Ascending aorta (tissue), 2 donors: Measurements from ENCODE around the gene IL21. TPM values are rescaled to one million over a fixed set of nuclear protein-coding genes. Genes with fewer than 3 reads are reported as not detected.

Source experiments
- DNase-seq, 2 donors: peaks; one replicate each; pipeline ENCODE4 v3.0.0-alpha.2; 2019; ENCODE audit warnings: low spot score in 2 of 2
- H3K27ac ChIP-seq, 2 donors: fragments of 200-600 bp; sonication (generic); one replicate each; pipeline ENCODE4 v1.5.1; 2016 to 2017; ENCODE audit warnings: mild to moderate bottlenecking in 1 of 2
- H3K27me3 ChIP-seq: fragments of 200-600 bp; sonication (generic); one replicate; pipeline ENCODE4 v1.5.1; 2017
- H3K36me3 ChIP-seq, 2 donors: fragments of 200-600 bp; sonication (generic); one replicate each; pipeline ENCODE4 v1.5.1; 2016
- H3K4me1 ChIP-seq, 2 donors: fragments of 200-600 bp; sonication (generic); one replicate each; pipeline ENCODE4 v1.5.1; 2016 to 2017; ENCODE audit warnings: mild to moderate bottlenecking in 1 of 2
- H3K4me3 ChIP-seq, 2 donors: fragments of 200-600 bp; sonication (generic); one replicate each; pipeline ENCODE4 v1.5.1; 2016 to 2017; ENCODE audit warnings: mild to moderate bottlenecking in 1 of 2
- H3K9me3 ChIP-seq, 2 donors: fragments of 200-600 bp; sonication (generic); one replicate each; pipeline ENCODE4 v1.5.1; 2016
- intact Hi-C: fragments of 100-400 bp; cut with DNase I; formaldehyde crosslinking; loops from one replicate; pipeline ENCODE4 v1.15.1; 2023
- total RNA-seq: library from RNA; depleted of rRNA; stranded (reverse); fragments of >200 nt; gene quantifications from one replicate; pipeline ENCODE4 v1.1.0, GENCODE V29; 2016
- TF ChIP-seq, protein P1 (sequence below), 3 experiments: fragments of 200-600 bp in 2 of 3; fragments of 450-650 bp in 1 of 3; sonication (generic) in 2 of 3; IDR thresholded peaks; one replicate each; pipeline ENCODE4 v1.5.1; 2016 to 2019; ENCODE audit warnings: antibody characterized with exemption in 3 of 3, mild to moderate bottlenecking in 1 of 3, moderate library complexity in 1 of 3

IL21 gene
- total RNA-seq, 1 donor from 2014 or later: not detected

DNA sequence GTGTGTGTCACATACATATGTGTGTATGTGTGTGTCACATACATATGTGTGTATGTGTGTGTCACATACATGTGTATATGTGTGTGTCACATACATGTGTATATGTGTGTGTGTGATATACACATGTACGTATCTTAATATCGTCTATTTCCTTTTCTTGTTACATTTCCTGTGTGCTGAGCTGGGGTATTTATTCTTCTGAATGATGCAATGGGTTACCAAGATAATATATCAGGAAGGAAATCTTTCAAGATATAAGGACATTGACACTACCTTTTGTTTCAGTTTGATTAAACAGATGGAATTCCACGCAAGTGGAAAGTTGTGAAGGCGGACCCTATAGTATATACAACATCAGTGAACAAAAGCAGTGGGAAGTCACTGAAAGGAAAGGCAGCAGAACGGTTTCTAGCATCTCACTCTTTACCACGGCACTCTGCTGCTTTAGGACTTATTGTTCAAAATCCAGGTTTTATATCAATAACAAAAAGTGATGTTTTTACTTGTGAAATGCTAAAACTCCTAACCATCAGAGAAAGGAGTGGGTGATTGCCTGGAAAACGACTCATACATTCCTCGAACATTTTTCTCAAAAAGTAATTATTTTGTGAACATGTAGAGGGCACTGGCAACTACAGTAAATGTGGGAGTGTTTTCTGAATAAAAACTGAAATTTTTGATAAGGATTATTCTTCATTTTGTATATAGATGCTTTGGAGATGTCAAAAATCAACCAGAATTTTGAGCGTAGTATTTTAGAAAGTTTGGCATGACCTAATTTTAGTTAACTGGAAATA, 43.1 kb upstream of the IL21 start:
- no peak for DNase-seq
- no peaks in the 10 kb centered on the region for H3K27me3 ChIP-seq
- H3K4me3 ChIP-seq: no peak overlapping the region
- peaks cover 0 to 13% of the 10 kb centered on the region in 2 donors for H3K4me1 ChIP-seq
- intact Hi-C loops: loop anchor here (10.0 kb wide), 2 partner anchors 161 to 251 kb away; partner anchors contain the start of gene FGF2
- H3K36me3 ChIP-seq: no peaks in the 10 kb centered on the region
- H3K27ac ChIP-seq: no peak overlapping the region
- TF ChIP-seq, protein P1, sequence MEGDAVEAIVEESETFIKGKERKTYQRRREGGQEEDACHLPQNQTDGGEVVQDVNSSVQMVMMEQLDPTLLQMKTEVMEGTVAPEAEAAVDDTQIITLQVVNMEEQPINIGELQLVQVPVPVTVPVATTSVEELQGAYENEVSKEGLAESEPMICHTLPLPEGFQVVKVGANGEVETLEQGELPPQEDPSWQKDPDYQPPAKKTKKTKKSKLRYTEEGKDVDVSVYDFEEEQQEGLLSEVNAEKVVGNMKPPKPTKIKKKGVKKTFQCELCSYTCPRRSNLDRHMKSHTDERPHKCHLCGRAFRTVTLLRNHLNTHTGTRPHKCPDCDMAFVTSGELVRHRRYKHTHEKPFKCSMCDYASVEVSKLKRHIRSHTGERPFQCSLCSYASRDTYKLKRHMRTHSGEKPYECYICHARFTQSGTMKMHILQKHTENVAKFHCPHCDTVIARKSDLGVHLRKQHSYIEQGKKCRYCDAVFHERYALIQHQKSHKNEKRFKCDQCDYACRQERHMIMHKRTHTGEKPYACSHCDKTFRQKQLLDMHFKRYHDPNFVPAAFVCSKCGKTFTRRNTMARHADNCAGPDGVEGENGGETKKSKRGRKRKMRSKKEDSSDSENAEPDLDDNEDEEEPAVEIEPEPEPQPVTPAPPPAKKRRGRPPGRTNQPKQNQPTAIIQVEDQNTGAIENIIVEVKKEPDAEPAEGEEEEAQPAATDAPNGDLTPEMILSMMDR (IDR thresholded peaks at IDR 0.05): no peak
- H3K9me3 ChIP-seq: no peaks in the 10 kb centered on the region

DNA sequence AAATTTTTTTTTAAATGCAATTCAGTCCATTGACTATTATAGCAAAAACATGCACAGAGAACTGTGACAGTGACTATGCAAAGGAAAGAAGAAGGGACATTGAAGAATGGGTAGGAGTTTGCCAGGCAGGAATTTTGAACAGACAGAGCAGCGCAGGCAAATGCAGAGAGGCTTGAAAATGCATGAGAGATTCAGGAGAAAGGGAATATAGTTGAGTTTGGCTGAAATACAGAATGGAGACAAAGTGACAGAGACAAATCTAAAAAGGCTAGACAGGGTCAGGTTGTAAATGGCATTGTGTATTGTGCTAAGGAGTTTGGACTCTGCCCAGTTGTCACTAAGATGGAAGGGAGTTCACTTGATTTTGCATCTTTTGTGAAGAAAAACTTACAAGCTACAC, 42.4 kb upstream of the IL21 start:
- DNase-seq: no peak
- Histone ChIP-seq H3K4me1 (peaks cover 0 to 13% of the 10 kb centered on the region in 2 donors), H3K9me3 (no peaks in the 10 kb centered on the region), H3K36me3 (no peaks in the 10 kb centered on the region), H3K27ac (no peak overlapping the region), H3K4me3 (no peak overlapping the region), H3K27me3 (no peaks in the 10 kb centered on the region)
- intact Hi-C loops: loop anchor here (10.0 kb wide), 2 partner anchors 162 to 252 kb away; partner anchors contain the start of gene FGF2
- TF ChIP-seq, protein P1 (IDR thresholded peaks at IDR 0.05): no peak

DNA sequence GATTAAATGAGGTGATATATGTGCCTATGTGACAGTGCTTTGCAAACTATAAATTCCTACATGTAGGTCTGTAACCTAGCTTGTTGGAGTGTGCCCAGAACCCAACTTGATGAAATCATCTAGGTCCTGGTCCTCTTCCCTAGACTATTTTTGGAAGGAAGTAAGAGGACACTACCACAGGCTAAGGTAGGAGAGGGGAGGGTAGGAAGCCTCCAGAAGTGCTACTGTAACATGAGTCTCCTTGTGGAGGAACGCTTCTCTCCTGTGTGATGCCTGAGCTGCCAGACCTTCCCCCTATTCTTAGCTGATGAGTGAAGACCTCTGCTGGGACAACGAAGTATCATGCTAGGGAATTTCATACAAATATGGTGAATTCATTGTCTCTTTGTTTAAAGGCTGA, 41.8 kb upstream of the IL21 start:
- TF ChIP-seq, protein P1 (IDR thresholded peaks at IDR 0.05): no peak
- no peak overlapping the region for H3K27ac ChIP-seq
- H3K36me3 ChIP-seq: no peaks in the 10 kb centered on the region
- no peak overlapping the region for H3K4me3 ChIP-seq
- intact Hi-C loops: loop anchor here (10.0 kb wide), 2 partner anchors 162 to 252 kb away; partner anchors contain the start of gene FGF2
- DNase-seq: no peak
- no peaks in the 10 kb centered on the region for H3K27me3 ChIP-seq
- H3K9me3 ChIP-seq: no peaks in the 10 kb centered on the region
- peaks cover 0 to 11% of the 10 kb centered on the region in 2 donors for H3K4me1 ChIP-seq

DNA sequence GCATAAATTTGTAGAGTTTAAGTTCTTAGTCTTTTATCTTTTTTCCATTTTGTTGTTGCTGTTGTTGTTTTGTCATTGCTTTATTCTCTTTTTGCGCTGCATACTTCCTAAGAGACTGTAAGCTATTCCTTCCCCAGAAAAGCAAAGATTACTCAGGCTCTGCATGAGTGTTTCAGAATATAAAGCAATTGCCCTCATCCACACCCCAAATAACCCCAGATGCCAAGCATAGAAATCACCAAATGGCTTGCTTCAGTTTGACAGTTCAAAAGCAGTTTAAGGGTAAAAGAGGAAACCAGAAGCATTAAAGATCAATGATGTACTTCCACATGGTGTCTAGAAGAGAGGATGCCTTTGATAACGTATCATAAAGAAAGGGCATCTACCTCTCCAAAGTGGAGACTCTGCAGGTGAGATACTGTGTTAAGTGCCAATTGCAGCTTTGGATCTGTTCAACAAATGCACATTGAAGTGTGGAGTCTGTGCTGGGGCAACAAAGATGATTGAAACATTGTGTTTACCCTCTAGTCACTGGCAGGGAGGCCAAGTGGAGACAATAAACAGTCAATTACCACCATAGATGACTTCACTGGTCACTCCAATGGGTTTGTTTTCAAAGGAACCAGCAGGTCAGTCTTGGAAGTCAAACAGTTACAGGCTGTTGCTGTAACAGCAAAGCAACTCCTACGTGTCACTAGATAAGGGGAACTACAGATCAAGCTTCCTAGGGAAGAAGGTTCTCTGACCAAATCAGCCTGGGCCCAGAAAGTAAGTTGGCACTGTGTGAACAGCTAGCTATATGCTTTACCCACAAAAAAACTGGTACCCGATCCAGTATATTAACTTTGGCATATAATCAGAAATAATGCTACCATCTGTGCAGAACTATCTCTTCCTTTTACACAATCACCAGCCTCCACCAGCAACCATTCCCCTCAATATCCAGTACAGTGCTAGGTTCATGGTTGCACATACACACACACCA, 40.6 kb upstream of the IL21 start:
- Histone ChIP-seq H3K27ac (no peak overlapping the region), H3K4me1 (peaks cover 0 to 5% of the 10 kb centered on the region in 2 donors), H3K9me3 (peaks cover 0 to 5% of the 10 kb centered on the region in 2 donors), H3K4me3 (no peak overlapping the region), H3K36me3 (no peaks in the 10 kb centered on the region), H3K27me3 (no peaks in the 10 kb centered on the region)
- intact Hi-C loops: loop anchor here (10.0 kb wide), 2 partner anchors 163 to 253 kb away; partner anchors contain the start of gene FGF2
- DNase-seq: no peak
- TF ChIP-seq, protein P1 (IDR thresholded peaks at IDR 0.05): no peak

DNA sequence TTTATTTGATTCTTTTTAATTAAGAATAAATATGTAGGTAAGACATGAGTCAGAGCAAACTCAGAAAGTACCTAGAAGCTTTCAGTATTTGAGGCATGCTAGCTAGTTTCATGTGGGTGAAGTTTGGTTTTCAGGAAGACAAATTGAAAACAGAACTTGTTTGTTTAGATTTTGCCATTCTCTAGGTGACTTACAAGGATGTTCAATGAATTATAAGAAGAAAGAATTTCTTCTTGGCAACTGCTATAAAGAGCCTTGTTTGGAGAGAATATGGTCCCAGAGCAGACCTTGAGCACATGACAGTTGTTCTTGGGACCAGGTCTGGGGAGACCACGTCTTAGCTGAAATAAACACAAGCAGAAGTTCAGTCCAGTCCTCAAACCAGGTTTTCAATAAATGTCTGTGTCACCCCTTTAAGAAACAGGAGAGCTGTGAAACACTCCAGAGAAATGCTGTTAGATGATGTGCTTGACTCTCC, 38.0 kb upstream of the IL21 start:
- H3K27ac ChIP-seq: no peak overlapping the region
- peaks cover 0 to 5% of the 10 kb centered on the region in 2 donors for H3K9me3 ChIP-seq
- no peak for DNase-seq
- no peak overlapping the region for H3K4me3 ChIP-seq
- no peaks in the 10 kb centered on the region for H3K27me3 ChIP-seq
- intact Hi-C loops: no loop called here
- TF ChIP-seq, protein P1 (IDR thresholded peaks at IDR 0.05): no peak
- H3K4me1 ChIP-seq: no peaks in the 10 kb centered on the region
- H3K36me3 ChIP-seq: no peaks in the 10 kb centered on the region
